ENCODE data around the gene PPP1R16B. TPM values are rescaled to one million over a fixed set of nuclear protein-coding genes. Genes with fewer than 3 reads are reported as not detected.
A peak's percentile ranks its signal among the peaks of the same experiment; 100 is the strongest.

PPP1R16B gene
- total RNA-seq, 6 experiments from 2014 or later, result 0.62 to 4.0 (median 2.3) TPM

- Histone ChIP-seq H3K9me3 (no peaks in the 10 kb centered on the region), H3K27me3 (no peaks in the 10 kb centered on the region), H3K4me1 (peaks cover 0 to 15% (median 5%) of the 10 kb centered on the region in 4 donors), H3K4me3 (no peak overlapping the region), H3K36me3 (no peaks in the 10 kb centered on the region), H3K27ac (no peak overlapping the region)
- intact Hi-C loops (cut with DNase I), result no loop called here
- DNase-seq (no peak), ATAC-seq (no peak)
- no peak for TF ChIP-seq POLR2A (IDR thresholded peaks at IDR 0.05)
- TF ChIP-seq CTCF (IDR thresholded peaks at IDR 0.05), result no peak
These were observed 159.8 kb downstream of the PPP1R16B start for GRCh38 chr20:38965264-38965663.

- H3K4me1 ChIP-seq, result peaks cover 0 to 6% (median 2%) of the 10 kb centered on the region in 4 donors
- no peak overlapping the region for H3K27ac ChIP-seq
- DNase-seq (no peak), ATAC-seq (no peak)
- H3K4me3 ChIP-seq, result no peak overlapping the region
- intact Hi-C loops (cut with DNase I), result no loop called here
- H3K9me3 ChIP-seq, result no peaks in the 10 kb centered on the region
- WGBS (ENCODE audit: insufficient coverage, low coverage, low lambda C conversion rate, missing lambda C conversion rate), result 100% methylated on average over 5 of the region's 6 CpGs
- H3K36me3 ChIP-seq, result peaks cover 0 to 7% (median 0%) of the 10 kb centered on the region in 4 donors
- no peaks in the 10 kb centered on the region for H3K27me3 ChIP-seq
- no peak for TF ChIP-seq CTCF (IDR thresholded peaks at IDR 0.05)
These were observed 162.6 kb downstream of the PPP1R16B start for GRCh38 chr20:38968090-38968489.

GRCh38 chr20:38969708-38970107 lies 164.2 kb downstream of the PPP1R16B start:
- H3K36me3 ChIP-seq, result peaks cover 0 to 7% (median 0%) of the 10 kb centered on the region in 4 donors
- WGBS (ENCODE audit: insufficient coverage, low coverage, low lambda C conversion rate, missing lambda C conversion rate), result 56% methylated on average over 4 of the region's 4 CpGs
- TF ChIP-seq POLR2A (IDR thresholded peaks at IDR 0.05), result no peak
- TF ChIP-seq CTCF (IDR thresholded peaks at IDR 0.05), result no peak
- H3K4me3 ChIP-seq, result no peak overlapping the region
- H3K4me1 ChIP-seq, result no peaks in the 10 kb centered on the region
- DNase-seq (no peak), ATAC-seq (peak in 2 of 4 donors; percentile 18 to 50)
- H3K27me3 ChIP-seq, result no peaks in the 10 kb centered on the region
- no peaks in the 10 kb centered on the region for H3K9me3 ChIP-seq
- H3K27ac ChIP-seq, result no peak overlapping the region
- intact Hi-C loops (cut with DNase I), result no loop called here

- DNase-seq (no peak), ATAC-seq (no peak)
- WGBS (ENCODE audit: insufficient coverage, low coverage, low lambda C conversion rate, missing lambda C conversion rate), result 88% methylated on average over 1 of the region's 1 CpG
- TF ChIP-seq POLR2A (IDR thresholded peaks at IDR 0.05) (no peak), CTCF (IDR thresholded peaks at IDR 0.05) (no peak)
- no peaks in the 10 kb centered on the region for H3K9me3 ChIP-seq
- no peak overlapping the region for H3K4me3 ChIP-seq
- H3K4me1 ChIP-seq, result no peaks in the 10 kb centered on the region
- no peak overlapping the region for H3K27ac ChIP-seq
- H3K36me3 ChIP-seq, result peaks cover 0 to 7% (median 0%) of the 10 kb centered on the region in 4 donors
- no peaks in the 10 kb centered on the region for H3K27me3 ChIP-seq
- intact Hi-C loops (cut with DNase I), result no loop called here
These were observed 164.8 kb downstream of the PPP1R16B start for GRCh38 chr20:38970302-38970701.

Small RNA genes lying within 50 kb of the gene (small RNA-seq; reads per million reads assigned to genes)
- gene AL023803.1, result 0 reads per million in 2 experiments

Other genes with a start within 250 kb of the PPP1R16B start
- not detected for gene ADIG, start 224.5 kb upstream of the PPP1R16B start, total RNA-seq
- gene ARHGAP40, start 203.9 kb upstream of the PPP1R16B start, total RNA-seq, result under 1 TPM in 1 of 6 experiments, not detected in 5; 0.12 TPM
- gene SLC32A1, start 81.2 kb upstream of the PPP1R16B start, total RNA-seq, result not detected
- 1 to 10 TPM; 3.0 to 5.6 (median 3.7) TPM for gene ACTR5, start 57.2 kb upstream of the PPP1R16B start, total RNA-seq
- gene FAM83D, start 120.7 kb downstream of the PPP1R16B start, total RNA-seq, result 1 to 10 TPM in 4 of 6 experiments, under 1 TPM in 2; 0.83 to 3.3 (median 1.7) TPM
- gene DHX35, start 156.6 kb downstream of the PPP1R16B start, total RNA-seq, result 1 to 10 TPM; 3.2 to 7.5 (median 4.8) TPM

Data from right lobe of liver (tissue), 6 donors.